Aortic smooth muscle cell (primary cell): ENCODE results near the gene N4BP3. TPM values are rescaled to one million over a fixed set of nuclear protein-coding genes. Genes with fewer than 3 reads are reported as not detected.

Experiments used
- total RNA-seq: library from RNA; depleted of rRNA; stranded (reverse); fragments of >200 nt; gene quantifications from 2 replicates; pipeline ENCODE4 v1.2.3, GENCODE V29; 2014

N4BP3 gene
- total RNA-seq, result 0.68 and 1.5 TPM in 2 replicates

DNA sequence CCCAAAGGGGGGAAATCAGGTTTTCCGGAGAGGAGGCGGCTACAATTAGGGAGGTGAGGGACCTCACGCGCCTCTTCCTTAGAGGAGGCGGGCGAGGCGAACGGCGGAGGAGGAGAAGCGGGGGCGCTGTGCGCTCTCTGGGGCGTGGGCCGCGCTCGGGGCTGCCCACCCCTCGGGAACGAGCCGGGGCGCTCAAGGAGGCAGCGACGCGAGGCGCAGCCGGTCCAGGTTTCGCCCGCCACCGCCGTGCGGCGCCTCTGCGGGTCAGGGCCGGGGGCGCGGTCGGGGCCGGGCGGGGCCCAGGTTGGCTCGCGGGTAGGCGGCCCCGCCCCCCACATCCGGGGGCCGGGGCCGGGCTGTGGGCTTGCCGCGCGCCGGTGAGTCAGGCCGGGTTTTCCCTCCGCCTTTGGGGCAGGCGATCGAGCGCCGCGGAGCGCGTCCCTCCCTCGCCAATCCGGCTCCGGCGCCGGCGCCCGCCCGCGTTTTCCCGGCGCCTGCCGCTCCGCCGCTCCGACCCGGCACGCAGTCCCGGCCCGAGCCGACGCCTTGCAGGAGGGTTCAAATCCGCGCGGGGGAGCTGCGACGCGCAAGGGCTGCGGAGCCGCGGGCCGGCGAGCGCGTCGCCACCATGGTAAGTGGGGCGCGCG lies at the start of gene N4BP3:
Gene N4BP3 (plus strand): TSS at position 392 of the 647 bp plus-strand sequence. CDS start 6,052 bp downstream, outside the sequence.

GRCh38 chr5:178130576-178131445 lies 17.5 kb downstream of the N4BP3 start, which contains the start of gene RMND5B:
TSS of gene RMND5B (plus strand) at chr5:178131014. CDS start at chr5:178138120, 7,106 bp downstream.

DNA sequence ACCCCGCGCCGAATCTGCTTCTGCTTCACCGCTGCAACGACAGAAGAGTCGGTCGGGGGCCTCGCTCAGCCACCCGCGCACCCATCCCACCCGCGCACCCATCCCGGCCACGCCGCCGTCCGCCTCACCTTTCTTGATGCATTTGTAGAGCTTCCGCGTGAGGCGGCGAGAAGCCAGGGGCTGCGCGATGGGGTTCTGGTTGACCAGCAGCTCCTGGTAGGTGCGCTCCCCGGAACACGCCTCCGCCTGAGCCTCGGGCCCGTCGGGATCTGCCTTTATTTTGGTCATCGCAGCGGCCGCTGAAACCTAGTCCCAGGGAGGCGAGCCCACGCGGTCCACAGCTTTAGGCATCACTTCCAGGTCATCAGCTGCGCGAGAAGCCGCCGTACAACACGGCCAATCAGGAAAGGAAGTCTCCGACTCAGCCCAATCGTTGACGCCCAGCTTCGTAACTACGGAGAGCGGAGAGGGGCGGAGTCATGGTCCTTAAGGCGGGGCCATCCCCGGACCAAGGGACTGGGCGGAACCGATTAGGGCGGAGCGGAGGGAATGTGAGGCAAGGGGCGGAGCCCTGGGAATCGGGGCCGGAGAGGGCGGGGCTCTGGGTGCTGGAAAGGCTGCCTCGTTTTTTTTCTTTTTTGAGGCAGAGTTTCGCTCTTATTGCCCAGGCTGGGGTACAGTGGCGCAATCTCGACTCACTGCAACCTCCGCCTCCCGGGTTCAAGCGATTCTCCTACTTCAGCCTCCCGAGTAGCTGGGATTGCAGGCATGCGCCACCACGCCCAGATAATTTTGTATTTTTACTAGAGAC lies 40.4 kb downstream of the N4BP3 start, which contains the start of gene NHP2:
Gene NHP2 (minus strand): TSS at position 356 of the 811 bp plus-strand sequence. CDS start 68 bp downstream, at position 288.

Other genes with a start within 250 kb of the N4BP3 start
- not detected in 2 replicates for gene PROP1, start 117.3 kb upstream of the N4BP3 start, total RNA-seq
- 25.6 and 28.8 TPM in 2 replicates for gene RMND5B, start 17.5 kb downstream of the N4BP3 start, total RNA-seq
- gene NHP2, start 40.4 kb downstream of the N4BP3 start, total RNA-seq, result 88.4 and 114 TPM in 2 replicates
- not detected in 2 replicates for gene GMCL2, start 73.8 kb downstream of the N4BP3 start, total RNA-seq
- gene HNRNPAB, start 91.0 kb downstream of the N4BP3 start, total RNA-seq, result 29.1 and 47.6 TPM in 2 replicates
- 25.4 and 27.4 TPM in 2 replicates for gene PHYKPL, start 119.3 kb downstream of the N4BP3 start, total RNA-seq